Vagina (tissue), 2 donors: ENCODE results near the gene PCNX2.

ENCODE experiments used
- POLR2A ChIP-seq, 2 donors: fragments of 450-650 bp; IDR thresholded peaks; one replicate each; pipeline ENCODE4 v1.6.1; 2017; ENCODE audit warnings: antibody characterized with exemption in 2 of 2, mild to moderate bottlenecking in 2 of 2, moderate library complexity in 2 of 2
- POLR2AphosphoS5 ChIP-seq, 2 donors: sonication (generic); formaldehyde crosslinking; IDR thresholded peaks; one replicate each; pipeline ENCODE4 v1.9.0; 2017; ENCODE audit warnings: antibody characterized with exemption in 2 of 2, mild to moderate bottlenecking in 2 of 2, low read depth in 1 of 2; ENCODE audit not compliant: insufficient read depth in 1 of 2
- TF ChIP-seq, protein P1 (sequence below), 3 experiments: fragments of 450-650 bp in 2 of 3; fragments of 200-600 bp in 1 of 3; sonication (generic) in 1 of 3; IDR thresholded peaks; one replicate each; pipeline ENCODE4 v1.5.1; 2017 to 2019; ENCODE audit warnings: antibody characterized with exemption in 3 of 3, mild to moderate bottlenecking in 2 of 3, moderate library complexity in 2 of 3

DNA sequence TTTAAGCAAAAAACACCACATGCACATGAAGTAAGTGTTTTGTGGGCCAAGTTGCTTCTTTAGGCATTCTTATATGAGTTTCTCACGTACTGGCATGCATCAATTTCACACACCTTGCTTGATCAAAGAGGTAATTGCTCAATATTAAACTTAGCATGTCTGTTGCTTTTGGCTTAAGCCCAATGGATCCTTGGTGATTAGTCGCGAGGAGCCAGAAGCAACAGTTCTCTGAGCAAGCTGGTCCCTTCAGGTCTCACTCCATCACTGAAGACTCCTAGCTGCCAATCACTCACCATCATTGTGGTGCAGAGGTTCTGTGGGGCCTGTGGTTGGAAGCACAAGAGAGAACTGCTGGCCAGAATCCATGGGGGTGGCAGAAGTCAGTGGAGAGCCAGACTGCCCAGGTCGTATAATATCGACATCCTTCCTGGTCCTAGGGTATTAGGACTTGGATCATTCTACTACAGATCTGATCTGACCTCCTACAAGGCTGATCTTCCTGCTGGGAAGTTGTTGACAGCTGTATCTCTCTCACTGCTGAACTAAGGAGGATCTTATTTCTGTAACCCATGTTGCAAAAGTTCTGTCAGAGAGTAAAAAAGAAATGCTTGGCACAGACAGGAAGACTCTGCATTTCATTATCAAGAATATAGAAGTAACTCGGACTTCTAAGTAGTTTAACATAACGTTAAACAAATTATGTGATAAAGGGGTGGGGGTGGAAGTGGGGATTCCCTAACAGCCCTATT, 204.6 kb downstream of the PCNX2 start:
- TF ChIP-seq, protein P1, sequence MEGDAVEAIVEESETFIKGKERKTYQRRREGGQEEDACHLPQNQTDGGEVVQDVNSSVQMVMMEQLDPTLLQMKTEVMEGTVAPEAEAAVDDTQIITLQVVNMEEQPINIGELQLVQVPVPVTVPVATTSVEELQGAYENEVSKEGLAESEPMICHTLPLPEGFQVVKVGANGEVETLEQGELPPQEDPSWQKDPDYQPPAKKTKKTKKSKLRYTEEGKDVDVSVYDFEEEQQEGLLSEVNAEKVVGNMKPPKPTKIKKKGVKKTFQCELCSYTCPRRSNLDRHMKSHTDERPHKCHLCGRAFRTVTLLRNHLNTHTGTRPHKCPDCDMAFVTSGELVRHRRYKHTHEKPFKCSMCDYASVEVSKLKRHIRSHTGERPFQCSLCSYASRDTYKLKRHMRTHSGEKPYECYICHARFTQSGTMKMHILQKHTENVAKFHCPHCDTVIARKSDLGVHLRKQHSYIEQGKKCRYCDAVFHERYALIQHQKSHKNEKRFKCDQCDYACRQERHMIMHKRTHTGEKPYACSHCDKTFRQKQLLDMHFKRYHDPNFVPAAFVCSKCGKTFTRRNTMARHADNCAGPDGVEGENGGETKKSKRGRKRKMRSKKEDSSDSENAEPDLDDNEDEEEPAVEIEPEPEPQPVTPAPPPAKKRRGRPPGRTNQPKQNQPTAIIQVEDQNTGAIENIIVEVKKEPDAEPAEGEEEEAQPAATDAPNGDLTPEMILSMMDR (IDR thresholded peaks at IDR 0.05) = no peak
- TF ChIP-seq POLR2AphosphoS5 (IDR thresholded peaks at IDR 0.05; ENCODE audit: insufficient read depth in 1 of 2, low read depth in 1 of 2) (no peak), POLR2A (IDR thresholded peaks at IDR 0.05) (no peak)
